HFF-Myc (cell line): ENCODE data around the gene SERINC3.

Source experiments
- DNase-seq: peaks from one replicate; pipeline ENCODE4 v3.0.0-alpha.2; 2011; ENCODE audit warnings: low read depth; ENCODE audit errors: extremely low read depth
- H3K4me3 ChIP-seq: replicated peaks from 2 replicates; pipeline ENCODE4 v1.5.1; 2011; ENCODE audit warnings: low read depth, mild to moderate bottlenecking, control low read depth, low read length
- CTCF ChIP-seq: IDR thresholded peaks from 2 replicates; pipeline ENCODE4 v1.5.1; 2012; ENCODE audit warnings: mild to moderate bottlenecking, low read depth, low read length, control low read depth; ENCODE audit errors: missing control alignments

The SERINC3 gene

DNA sequence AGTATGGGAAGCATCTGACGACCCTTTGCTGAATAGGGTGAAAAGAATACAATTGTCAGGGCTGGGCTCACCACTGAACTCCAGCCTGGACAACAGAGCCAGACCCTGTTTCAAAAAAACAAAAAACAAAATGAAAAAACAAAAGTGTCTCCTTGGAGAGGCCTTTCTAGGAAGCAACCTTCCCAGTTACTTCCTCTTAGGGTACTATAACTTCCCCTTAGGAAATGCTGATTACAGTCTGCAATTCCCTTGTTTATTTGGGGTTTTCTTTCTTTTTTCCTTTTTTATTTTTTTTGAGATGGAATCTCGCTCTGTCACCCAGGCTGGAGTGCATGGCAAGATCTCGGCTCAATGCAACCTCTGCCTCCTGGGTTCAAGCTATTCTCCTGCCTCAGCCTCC lies 66.7 kb downstream of the SERINC3 start:
- H3K4me3 ChIP-seq, result no peak overlapping the region
- no peak for TF ChIP-seq CTCF
- no peak for DNase-seq

DNA sequence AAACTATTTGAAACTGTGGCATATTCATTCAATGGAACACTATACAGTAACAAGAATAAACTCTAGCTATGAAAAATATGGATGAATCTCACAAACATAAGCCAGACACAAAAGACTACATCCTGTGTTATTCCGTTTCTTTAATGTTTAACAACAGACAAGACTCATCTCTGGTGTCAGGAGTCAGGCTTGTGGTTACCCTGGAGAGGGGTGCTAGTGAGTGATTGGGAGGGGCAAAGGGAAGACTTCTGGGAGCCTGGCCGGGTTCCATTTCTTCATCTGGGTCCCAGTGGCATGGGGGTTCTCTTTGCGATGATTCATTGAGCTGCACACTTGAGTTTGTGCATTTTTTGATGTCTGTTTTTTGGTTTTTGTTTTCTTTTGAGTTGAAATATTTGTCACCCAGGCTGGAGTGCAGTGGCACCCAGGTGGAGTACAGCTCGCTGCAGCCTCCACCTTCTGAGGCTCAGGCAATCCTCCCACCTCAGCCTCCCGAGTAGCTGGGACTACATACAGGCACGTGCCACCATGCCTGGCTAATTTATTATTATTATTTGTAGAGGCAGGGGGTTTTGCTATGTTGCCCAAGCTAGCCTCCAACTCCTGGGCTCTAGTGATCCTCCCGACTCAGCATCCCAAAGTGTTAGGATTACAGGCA lies 67.4 kb downstream of the SERINC3 start:
- DNase-seq, result no peak
- no peak for TF ChIP-seq CTCF
- no peak overlapping the region for H3K4me3 ChIP-seq

- no peak for TF ChIP-seq CTCF
- H3K4me3 ChIP-seq, result no peak overlapping the region
These were observed 70.9 kb downstream of the SERINC3 start for GRCh38 chr20:44450903-44451450.

GRCh38 chr20:44450281-44450889 lies 71.5 kb downstream of the SERINC3 start:
- no peak for TF ChIP-seq CTCF
- H3K4me3 ChIP-seq, result no peak overlapping the region
- no peak for DNase-seq

More at GRCh38 chr20:44450903-44451450, 70.9 kb downstream of the SERINC3 start:
- DNase-seq, result no peak

GRCh38 chr20:44449864-44450263 lies 72.0 kb downstream of the SERINC3 start:
- TF ChIP-seq CTCF, result no peak
- DNase-seq, result no peak
- H3K4me3 ChIP-seq, result no peak overlapping the region

- DNase-seq, result no peak
- peak; percentile 55 for TF ChIP-seq CTCF
- no peak overlapping the region for H3K4me3 ChIP-seq
These were observed 72.9 kb downstream of the SERINC3 start for GRCh38 chr20:44448753-44449546.
